Measurements from ENCODE around the gene CIC. TPM values are rescaled to one million over a fixed set of nuclear protein-coding genes. Genes with fewer than 3 reads are reported as not detected.

CIC gene
- total RNA-seq, 1 experiment from 2014 or later, result 54.0 TPM

GRCh38 chr19:42313840-42314755, 45.0 kb downstream of the CIC start:
- no peak overlapping the region for H3T11ph ChIP-seq (ENCODE audit: low read length)
- H3K27ac ChIP-seq (ENCODE audit: insufficient read length, low read depth, low read length), result no peak overlapping the region
- no peak overlapping the region for H3K9ac ChIP-seq (ENCODE audit: extremely low read depth, insufficient read length, low read length)
- H3K4me1 ChIP-seq (ENCODE audit: insufficient read depth, low read length), result no peaks in the 10 kb centered on the region
- no peaks in the 10 kb centered on the region for H3K9me3 ChIP-seq (ENCODE audit: control insufficient read depth, low read depth, low read length)
- H3K4ac ChIP-seq (ENCODE audit: low read depth, low read length), result no peak overlapping the region
- Mint-ChIP-seq H3K27ac (no peak overlapping the region), H3K4me3 (peak overlapping the region; percentile 72 to 88), H3K27me3 (ENCODE audit: low read depth) (peaks cover 60% of the 10 kb centered on the region), H3K9me3 (no peaks in the 10 kb centered on the region), H3K4me1 (peaks cover 9 to 20% of the 10 kb centered on the region in 2 experiments), H3K36me3 (ENCODE audit: insufficient read depth in 1 of 3, low read depth in 3 of 3) (no peaks in the 10 kb centered on the region; a peak in 1 of 7 replicates)
- H3K23me2 ChIP-seq (ENCODE audit: insufficient read length, low read depth, low read length, poor library complexity, severe bottlenecking), result peaks cover 3% of the 10 kb centered on the region
- H3K23ac ChIP-seq (ENCODE audit: insufficient read length, low read depth, low read length), result no peak overlapping the region
- no peak overlapping the region for H4K5ac ChIP-seq (ENCODE audit: insufficient read length, low read depth, low read length)
- no peak overlapping the region for H2AK5ac ChIP-seq (ENCODE audit: insufficient read length, low read length)
- peak overlapping the region; percentile 35 for H3K4me2 ChIP-seq (ENCODE audit: insufficient read depth, insufficient read length, low read length)
- no peak overlapping the region for H3K18ac ChIP-seq (ENCODE audit: insufficient read length, low read depth, low read length)
- peaks cover 3% of the 10 kb centered on the region; the same call in 1 of the 2 replicates for H3K27me3 ChIP-seq (ENCODE audit: insufficient read depth, low read length)
- H3K79me1 ChIP-seq (ENCODE audit: insufficient read depth, low read depth, low read length, poor library complexity, severe bottlenecking), result no peaks in the 10 kb centered on the region
- TF ChIP-seq, protein P1, sequence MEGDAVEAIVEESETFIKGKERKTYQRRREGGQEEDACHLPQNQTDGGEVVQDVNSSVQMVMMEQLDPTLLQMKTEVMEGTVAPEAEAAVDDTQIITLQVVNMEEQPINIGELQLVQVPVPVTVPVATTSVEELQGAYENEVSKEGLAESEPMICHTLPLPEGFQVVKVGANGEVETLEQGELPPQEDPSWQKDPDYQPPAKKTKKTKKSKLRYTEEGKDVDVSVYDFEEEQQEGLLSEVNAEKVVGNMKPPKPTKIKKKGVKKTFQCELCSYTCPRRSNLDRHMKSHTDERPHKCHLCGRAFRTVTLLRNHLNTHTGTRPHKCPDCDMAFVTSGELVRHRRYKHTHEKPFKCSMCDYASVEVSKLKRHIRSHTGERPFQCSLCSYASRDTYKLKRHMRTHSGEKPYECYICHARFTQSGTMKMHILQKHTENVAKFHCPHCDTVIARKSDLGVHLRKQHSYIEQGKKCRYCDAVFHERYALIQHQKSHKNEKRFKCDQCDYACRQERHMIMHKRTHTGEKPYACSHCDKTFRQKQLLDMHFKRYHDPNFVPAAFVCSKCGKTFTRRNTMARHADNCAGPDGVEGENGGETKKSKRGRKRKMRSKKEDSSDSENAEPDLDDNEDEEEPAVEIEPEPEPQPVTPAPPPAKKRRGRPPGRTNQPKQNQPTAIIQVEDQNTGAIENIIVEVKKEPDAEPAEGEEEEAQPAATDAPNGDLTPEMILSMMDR (conservative IDR thresholded peaks at IDR 0.05), result no peak
- H3K56ac ChIP-seq (ENCODE audit: insufficient read length, low read depth, low read length), result no peak overlapping the region
- no peak overlapping the region for H2BK12ac ChIP-seq (ENCODE audit: insufficient read length, low read depth, low read length)
- no peak overlapping the region for H2BK5ac ChIP-seq (ENCODE audit: insufficient read length, low read length)
- no peaks in the 10 kb centered on the region for H3K79me2 ChIP-seq (ENCODE audit: insufficient read depth, low read length)
- no peak overlapping the region for H4K91ac ChIP-seq (ENCODE audit: insufficient read length, low read depth, low read length)
- H2BK20ac ChIP-seq (ENCODE audit: low read depth, low read length, poor library complexity, severe bottlenecking), result no peak overlapping the region
- no peak overlapping the region for H2BK15ac ChIP-seq (ENCODE audit: low read depth, low read length)
- H3K14ac ChIP-seq (ENCODE audit: insufficient read depth, low read length), result no peak overlapping the region
- no peak overlapping the region for H4K8ac ChIP-seq (replicated peaks; ENCODE audit: insufficient read length, low read depth, low read length)
- no peak overlapping the region for H2AFZ ChIP-seq (ENCODE audit: low read length)
- WGBS (ENCODE audit: extremely low coverage, insufficient read length, low lambda C conversion rate), result no CpG with 5 or more reads among the region's 26 CpGs
- H2BK120ac ChIP-seq (ENCODE audit: low read depth, low read length, poor library complexity, severe bottlenecking), result no peak overlapping the region
- DNase-seq, result no peak
- H4K20me1 ChIP-seq (ENCODE audit: control insufficient read depth, insufficient read depth, insufficient read length), result no peaks in the 10 kb centered on the region
